GM18909 (cell line): ENCODE data around the gene ACBD7.

Experiments used
- ATAC-seq: cut with Tn5 transposase; IDR thresholded peaks from one replicate; pipeline ENCODE4 v1.9.1; 2021; ENCODE audit warnings: mild to moderate bottlenecking; ENCODE audit not compliant: unreplicated experiment, poor library complexity

Gene ACBD7

GRCh38 chr10:15092855-15093408 is 4.4 kb upstream of the ACBD7 start:
- ATAC-seq: no peak

- no peak for ATAC-seq
These were observed 2.8 kb upstream of the ACBD7 start for GRCh38 chr10:15091418-15091817.

GRCh38 chr10:15084502-15084922 is 4.1 kb downstream of the ACBD7 start:
- no peak for ATAC-seq

GRCh38 chr10:15083674-15084501 is 4.7 kb downstream of the ACBD7 start:
- no peak for ATAC-seq

GRCh38 chr10:15075421-15075820 is 13.2 kb downstream of the ACBD7 start:
- ATAC-seq: no peak

GRCh38 chr10:15072358-15072757 is 16.2 kb downstream of the ACBD7 start:
- no peak for ATAC-seq

GRCh38 chr10:15069230-15069629 is 19.3 kb downstream of the ACBD7 start:
- ATAC-seq: no peak

GRCh38 chr10:15068802-15069201 is 19.8 kb downstream of the ACBD7 start:
- no peak for ATAC-seq

GRCh38 chr10:15067154-15067553 is 21.4 kb downstream of the ACBD7 start:
- ATAC-seq: no peak

- no peak for ATAC-seq
These were observed 27.9 kb downstream of the ACBD7 start for GRCh38 chr10:15060638-15061037.

- ATAC-seq: no peak
These were observed 28.7 kb downstream of the ACBD7 start for GRCh38 chr10:15059914-15060313.

GRCh38 chr10:15058689-15059088 is 29.9 kb downstream of the ACBD7 start:
- no peak for ATAC-seq

- no peak for ATAC-seq
These were observed 35.5 kb downstream of the ACBD7 start for GRCh38 chr10:15053061-15053460.

- no peak for ATAC-seq
These were observed 36.5 kb downstream of the ACBD7 start for GRCh38 chr10:15052121-15052520.

GRCh38 chr10:15049533-15049932 is 39.0 kb downstream of the ACBD7 start:
- ATAC-seq: no peak

- ATAC-seq: no peak
These were observed 42.0 kb downstream of the ACBD7 start for GRCh38 chr10:15046626-15047025.

GRCh38 chr10:15045380-15045779 is 43.2 kb downstream of the ACBD7 start:
- ATAC-seq: no peak

- ATAC-seq: no peak
These were observed 44.9 kb downstream of the ACBD7 start, which contains the start of gene OLAH for GRCh38 chr10:15043674-15044073. TSS of gene OLAH (plus strand) at chr10:15043943. CDS start at chr10:15047289, 3,346 bp downstream.

GRCh38 chr10:15038416-15038815 is 50.2 kb downstream of the ACBD7 start:
- no peak for ATAC-seq

GRCh38 chr10:15037691-15038090 is 50.9 kb downstream of the ACBD7 start:
- no peak for ATAC-seq

GRCh38 chr10:15035385-15036301 is 52.9 kb downstream of the ACBD7 start:
- ATAC-seq: no peak
